AG08396 (cell line): ENCODE data around the gene LDB2.

Source experiments
- DNase-seq: peaks from one replicate; pipeline ENCODE4 v3.0.0; 2012; ENCODE audit warnings: low spot score, mixed read lengths

Gene LDB2

GRCh38 chr4:16802044-16802443 is 96.4 kb downstream of the LDB2 start:
- no peak for DNase-seq

GRCh38 chr4:16801356-16801755 is 97.1 kb downstream of the LDB2 start:
- no peak for DNase-seq

- DNase-seq, result peak; percentile 50
Observed at GRCh38 chr4:16794816-16795445, 103.5 kb downstream of the LDB2 start.

GRCh38 chr4:16791460-16791859 is 107.0 kb downstream of the LDB2 start:
- no peak for DNase-seq

- no peak for DNase-seq
Observed at GRCh38 chr4:16790508-16790907, 107.9 kb downstream of the LDB2 start.

GRCh38 chr4:16788868-16789267 is 109.6 kb downstream of the LDB2 start:
- no peak for DNase-seq

GRCh38 chr4:16785793-16786527 is 112.5 kb downstream of the LDB2 start:
- peak; percentile 12 for DNase-seq

- DNase-seq, result no peak
Observed at GRCh38 chr4:16783119-16783518, 115.3 kb downstream of the LDB2 start.

- DNase-seq, result no peak
Observed at GRCh38 chr4:16779028-16779675, 119.3 kb downstream of the LDB2 start.

- no peak for DNase-seq
Observed at GRCh38 chr4:16777726-16778125, 120.7 kb downstream of the LDB2 start.

GRCh38 chr4:16775411-16776154 is 122.9 kb downstream of the LDB2 start:
- DNase-seq, result no peak

- no peak for DNase-seq
Observed at GRCh38 chr4:16772366-16772850, 126.0 kb downstream of the LDB2 start.

- DNase-seq, result no peak
Observed at GRCh38 chr4:16770710-16771285, 127.6 kb downstream of the LDB2 start.

- no peak for DNase-seq
Observed at GRCh38 chr4:16767861-16768260, 130.6 kb downstream of the LDB2 start.

GRCh38 chr4:16767251-16767650 is 131.2 kb downstream of the LDB2 start:
- no peak for DNase-seq

GRCh38 chr4:16765546-16765945 is 132.9 kb downstream of the LDB2 start:
- DNase-seq, result no peak

- DNase-seq, result no peak
Observed at GRCh38 chr4:16764622-16765021, 133.8 kb downstream of the LDB2 start.

GRCh38 chr4:16760617-16761363 is 137.7 kb downstream of the LDB2 start:
- DNase-seq, result no peak

GRCh38 chr4:16759931-16760582 is 138.4 kb downstream of the LDB2 start:
- DNase-seq, result no peak

GRCh38 chr4:16758816-16759215 is 139.6 kb downstream of the LDB2 start:
- no peak for DNase-seq

GRCh38 chr4:16758255-16758654 is 140.2 kb downstream of the LDB2 start:
- DNase-seq, result no peak
